ENCODE results near the gene IQCN. TPM values are rescaled to one million over a fixed set of nuclear protein-coding genes. Genes with fewer than 3 reads are reported as not detected.

The IQCN gene
- total RNA-seq, 1 experiment from 2014 or later, result 0.61 TPM

- H3K27ac Mint-ChIP-seq, result no peak overlapping the region
- no peak for ATAC-seq
- ChIA-PET CTCF (interaction anchor here (2.6 to 3.4 kb wide), 2 partner anchors 14 to 29 kb away, joined by 10 to 26 read pairs; partner anchors contain the start of gene LSM4), POLR2A (interaction anchor here (1.2 kb wide), 1 partner anchor 14 kb away, joined by 3 read pairs; no protein-coding TSS in a partner anchor)
- peaks cover 37% of the 10 kb centered on the region for H3K4me1 Mint-ChIP-seq
- peaks cover 27% of the 10 kb centered on the region for H3K36me3 Mint-ChIP-seq
- H3K4me3 Mint-ChIP-seq, result no peak overlapping the region
- H3K9me3 Mint-ChIP-seq, result no peaks in the 10 kb centered on the region
- H3K27me3 Mint-ChIP-seq (ENCODE audit: low read depth), result no peaks in the 10 kb centered on the region
- TF ChIP-seq, protein P1, sequence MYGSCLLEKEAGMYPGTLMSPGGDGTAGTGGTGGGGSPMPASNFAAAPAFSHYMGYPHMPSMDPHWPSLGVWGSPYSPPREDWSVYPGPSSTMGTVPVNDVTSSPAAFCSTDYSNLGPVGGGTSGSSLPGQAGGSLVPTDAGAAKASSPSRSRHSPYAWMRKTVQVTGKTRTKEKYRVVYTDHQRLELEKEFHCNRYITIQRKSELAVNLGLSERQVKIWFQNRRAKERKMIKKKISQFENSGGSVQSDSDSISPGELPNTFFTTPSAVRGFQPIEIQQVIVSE (CRISPR knock-in tag; IDR thresholded peaks at IDR 0.05; ENCODE audit: borderline replicate concordance), result no peak
- TF ChIP-seq FOXP1 (CRISPR knock-in tag; IDR thresholded peaks at IDR 0.05; ENCODE audit: borderline replicate concordance) (0 out of 2 replicates have a peak, but pooled peaks have one; percentile 17), IRF2 (CRISPR knock-in tag; IDR thresholded peaks at IDR 0.05; ENCODE audit: borderline replicate concordance, low read depth) (no peak), MLX (CRISPR knock-in tag; IDR thresholded peaks at IDR 0.05) (no peak)
- TF ChIP-seq, protein P2, sequence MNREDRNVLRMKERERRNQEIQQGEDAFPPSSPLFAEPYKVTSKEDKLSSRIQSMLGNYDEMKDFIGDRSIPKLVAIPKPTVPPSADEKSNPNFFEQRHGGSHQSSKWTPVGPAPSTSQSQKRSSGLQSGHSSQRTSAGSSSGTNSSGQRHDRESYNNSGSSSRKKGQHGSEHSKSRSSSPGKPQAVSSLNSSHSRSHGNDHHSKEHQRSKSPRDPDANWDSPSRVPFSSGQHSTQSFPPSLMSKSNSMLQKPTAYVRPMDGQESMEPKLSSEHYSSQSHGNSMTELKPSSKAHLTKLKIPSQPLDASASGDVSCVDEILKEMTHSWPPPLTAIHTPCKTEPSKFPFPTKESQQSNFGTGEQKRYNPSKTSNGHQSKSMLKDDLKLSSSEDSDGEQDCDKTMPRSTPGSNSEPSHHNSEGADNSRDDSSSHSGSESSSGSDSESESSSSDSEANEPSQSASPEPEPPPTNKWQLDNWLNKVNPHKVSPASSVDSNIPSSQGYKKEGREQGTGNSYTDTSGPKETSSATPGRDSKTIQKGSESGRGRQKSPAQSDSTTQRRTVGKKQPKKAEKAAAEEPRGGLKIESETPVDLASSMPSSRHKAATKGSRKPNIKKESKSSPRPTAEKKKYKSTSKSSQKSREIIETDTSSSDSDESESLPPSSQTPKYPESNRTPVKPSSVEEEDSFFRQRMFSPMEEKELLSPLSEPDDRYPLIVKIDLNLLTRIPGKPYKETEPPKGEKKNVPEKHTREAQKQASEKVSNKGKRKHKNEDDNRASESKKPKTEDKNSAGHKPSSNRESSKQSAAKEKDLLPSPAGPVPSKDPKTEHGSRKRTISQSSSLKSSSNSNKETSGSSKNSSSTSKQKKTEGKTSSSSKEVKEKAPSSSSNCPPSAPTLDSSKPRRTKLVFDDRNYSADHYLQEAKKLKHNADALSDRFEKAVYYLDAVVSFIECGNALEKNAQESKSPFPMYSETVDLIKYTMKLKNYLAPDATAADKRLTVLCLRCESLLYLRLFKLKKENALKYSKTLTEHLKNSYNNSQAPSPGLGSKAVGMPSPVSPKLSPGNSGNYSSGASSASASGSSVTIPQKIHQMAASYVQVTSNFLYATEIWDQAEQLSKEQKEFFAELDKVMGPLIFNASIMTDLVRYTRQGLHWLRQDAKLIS (CRISPR knock-in tag; IDR thresholded peaks at IDR 0.05; ENCODE audit: borderline replicate concordance), result no peak
- DNase-seq (ENCODE audit: low spot score), result no peak
Observed at GRCh38 chr19:18308051-18308947, 34.0 kb upstream of the IQCN start.

DNA sequence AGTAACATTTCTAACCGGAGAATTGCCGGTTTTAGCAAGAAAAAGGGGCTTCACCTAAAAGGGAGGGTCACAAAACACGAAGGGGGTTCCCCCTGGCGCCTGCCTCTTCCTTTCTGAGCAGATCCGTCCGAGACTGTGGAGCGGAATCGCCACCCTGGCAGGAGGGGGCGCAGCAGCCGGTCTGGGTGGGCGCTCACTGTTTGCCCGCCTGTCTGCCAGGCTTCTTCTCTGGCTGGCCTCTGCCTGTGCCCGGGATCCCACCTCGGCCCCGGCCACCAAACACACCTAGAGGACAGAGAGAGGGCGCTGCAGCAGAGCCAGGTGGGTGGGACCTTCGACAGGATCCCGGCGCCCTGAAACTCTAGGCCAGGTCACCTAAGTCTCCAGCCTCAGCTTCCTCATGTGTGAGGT, 33.0 kb upstream of the IQCN start:
- no peak; the same call in 1 of the 2 replicates for ATAC-seq
- peaks cover 20% of the 10 kb centered on the region for H3K36me3 Mint-ChIP-seq
- POLR2A ChIA-PET, result no interaction called here
- peaks cover 39% of the 10 kb centered on the region for H3K4me1 Mint-ChIP-seq
- peak overlapping the region; percentile 79 for H3K27ac Mint-ChIP-seq
- TF ChIP-seq PRDM15 (CRISPR knock-in tag; IDR thresholded peaks at IDR 0.05), result peak; percentile 52
- no peak for TF ChIP-seq ZNF425 (CRISPR knock-in tag; conservative IDR thresholded peaks at IDR 0.05)
- no peak overlapping the region for H3K4me3 Mint-ChIP-seq
- no peak for DNase-seq (ENCODE audit: low spot score)
- H3K9me3 Mint-ChIP-seq, result no peaks in the 10 kb centered on the region
- no peaks in the 10 kb centered on the region for H3K27me3 Mint-ChIP-seq (ENCODE audit: low read depth)
- CTCF ChIA-PET, result interaction anchor here (0.6 to 3.4 kb wide), 5 partner anchors 15 to 126 kb away, joined by 3 to 26 read pairs (median 4); partner anchors contain the start of genes IQCN and LSM4

Data from WTC11 (cell line).